ENCODE results near the gene EN1. TPM values are rescaled to one million over a fixed set of nuclear protein-coding genes. Genes with fewer than 3 reads are reported as not detected.

EN1 gene
- total RNA-seq, 4 donors from 2014 or later = 0.88 to 2.4 (median 1.2) TPM

- TF ChIP-seq CTCF (IDR thresholded peaks at IDR 0.05; ENCODE audit: low read depth) = no peak
These were observed 13.0 kb downstream of the EN1 start for GRCh38 chr2:118834440-118834810.

GRCh38 chr2:118833716-118834439, 13.6 kb downstream of the EN1 start:
- TF ChIP-seq CTCF (IDR thresholded peaks at IDR 0.05; ENCODE audit: low read depth) = no peak

GRCh38 chr2:118832791-118833715, 14.4 kb downstream of the EN1 start:
- no peak for TF ChIP-seq CTCF (IDR thresholded peaks at IDR 0.05; ENCODE audit: low read depth)

GRCh38 chr2:118832071-118832790, 15.2 kb downstream of the EN1 start:
- no peak for TF ChIP-seq CTCF (IDR thresholded peaks at IDR 0.05; ENCODE audit: low read depth)

- no peak for TF ChIP-seq CTCF (IDR thresholded peaks at IDR 0.05; ENCODE audit: low read depth)
These were observed 16.6 kb downstream of the EN1 start for GRCh38 chr2:118830881-118831280.

GRCh38 chr2:118830118-118830517, 17.3 kb downstream of the EN1 start:
- TF ChIP-seq CTCF (IDR thresholded peaks at IDR 0.05; ENCODE audit: low read depth) = no peak

GRCh38 chr2:118826093-118826492, 21.4 kb downstream of the EN1 start:
- no peak for TF ChIP-seq CTCF (IDR thresholded peaks at IDR 0.05; ENCODE audit: low read depth)
